ENCODE measurements around the gene PDGFA. TPM values are rescaled to one million over a fixed set of nuclear protein-coding genes. Genes with fewer than 3 reads are reported as not detected.

Gene PDGFA
- total RNA-seq, 1 experiment from 2014 or later: 23.6 TPM

DNA sequence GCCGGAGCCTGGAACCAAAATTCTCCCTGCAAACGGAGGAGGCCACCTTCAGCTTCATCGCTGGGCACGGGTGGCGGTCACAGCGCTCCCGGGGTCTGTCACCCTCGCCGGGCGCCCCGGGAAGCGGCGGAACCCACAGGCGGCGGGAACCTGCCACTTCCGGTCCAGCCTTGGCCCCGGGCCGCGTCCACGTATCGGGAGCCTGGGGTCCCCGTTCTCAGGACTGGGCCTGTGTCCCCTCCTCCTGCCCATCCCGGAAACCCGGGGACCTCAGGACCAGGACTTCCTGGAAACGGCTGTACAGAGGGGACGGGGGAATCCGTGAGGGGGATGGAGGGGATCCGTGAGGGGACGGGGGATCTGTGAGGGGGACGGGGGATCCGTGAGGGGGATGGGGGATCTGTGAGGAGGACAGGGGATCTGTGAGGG, 25.4 kb downstream of the PDGFA start:
- Histone ChIP-seq H4K20me1 (ENCODE audit: insufficient read depth) (no peaks in the 10 kb centered on the region), H3K79me2 (ENCODE audit: low read depth) (no peaks in the 10 kb centered on the region), H3F3A (ENCODE audit: insufficient read depth, low read depth) (no peaks in the 10 kb centered on the region; the same call in 1 of the 2 replicates), H3K27ac (no peak overlapping the region), H3K9me3 (ENCODE audit: insufficient read depth, low read depth) (no peaks in the 10 kb centered on the region), H2AFZ (no peak overlapping the region), H3K4me3 (no peak overlapping the region), H3K36me3 (ENCODE audit: low read depth) (no peaks in the 10 kb centered on the region), H3K4me1 (replicated peaks; ENCODE audit: insufficient read depth) (no peaks in the 10 kb centered on the region), H3K27me3 (ENCODE audit: insufficient read depth, low read depth) (peaks cover 22% of the 10 kb centered on the region), H3K9me2 (ENCODE audit: insufficient read depth) (0 out of 2 replicates have a peak, but pooled peaks cover 2% of the 10 kb centered on the region), H3K4me2 (no peak overlapping the region)
- ChIA-PET POLR2A (ENCODE audit: unreplicated experiment) (no interaction called here), CTCF (no interaction called here)
- TF ChIP-seq, protein P1, sequence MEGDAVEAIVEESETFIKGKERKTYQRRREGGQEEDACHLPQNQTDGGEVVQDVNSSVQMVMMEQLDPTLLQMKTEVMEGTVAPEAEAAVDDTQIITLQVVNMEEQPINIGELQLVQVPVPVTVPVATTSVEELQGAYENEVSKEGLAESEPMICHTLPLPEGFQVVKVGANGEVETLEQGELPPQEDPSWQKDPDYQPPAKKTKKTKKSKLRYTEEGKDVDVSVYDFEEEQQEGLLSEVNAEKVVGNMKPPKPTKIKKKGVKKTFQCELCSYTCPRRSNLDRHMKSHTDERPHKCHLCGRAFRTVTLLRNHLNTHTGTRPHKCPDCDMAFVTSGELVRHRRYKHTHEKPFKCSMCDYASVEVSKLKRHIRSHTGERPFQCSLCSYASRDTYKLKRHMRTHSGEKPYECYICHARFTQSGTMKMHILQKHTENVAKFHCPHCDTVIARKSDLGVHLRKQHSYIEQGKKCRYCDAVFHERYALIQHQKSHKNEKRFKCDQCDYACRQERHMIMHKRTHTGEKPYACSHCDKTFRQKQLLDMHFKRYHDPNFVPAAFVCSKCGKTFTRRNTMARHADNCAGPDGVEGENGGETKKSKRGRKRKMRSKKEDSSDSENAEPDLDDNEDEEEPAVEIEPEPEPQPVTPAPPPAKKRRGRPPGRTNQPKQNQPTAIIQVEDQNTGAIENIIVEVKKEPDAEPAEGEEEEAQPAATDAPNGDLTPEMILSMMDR (conservative IDR thresholded peaks at IDR 0.05): no peak
- TF ChIP-seq EZH2 (IDR thresholded peaks at IDR 0.05; ENCODE audit: low read depth): no peak
- no peak for DNase-seq
- intact Hi-C loops (cut with micrococcal nuclease; ENCODE audit: unreplicated experiment): no loop called here
- no TSS peak for BruUV-seq (replicated peaks)

DNA sequence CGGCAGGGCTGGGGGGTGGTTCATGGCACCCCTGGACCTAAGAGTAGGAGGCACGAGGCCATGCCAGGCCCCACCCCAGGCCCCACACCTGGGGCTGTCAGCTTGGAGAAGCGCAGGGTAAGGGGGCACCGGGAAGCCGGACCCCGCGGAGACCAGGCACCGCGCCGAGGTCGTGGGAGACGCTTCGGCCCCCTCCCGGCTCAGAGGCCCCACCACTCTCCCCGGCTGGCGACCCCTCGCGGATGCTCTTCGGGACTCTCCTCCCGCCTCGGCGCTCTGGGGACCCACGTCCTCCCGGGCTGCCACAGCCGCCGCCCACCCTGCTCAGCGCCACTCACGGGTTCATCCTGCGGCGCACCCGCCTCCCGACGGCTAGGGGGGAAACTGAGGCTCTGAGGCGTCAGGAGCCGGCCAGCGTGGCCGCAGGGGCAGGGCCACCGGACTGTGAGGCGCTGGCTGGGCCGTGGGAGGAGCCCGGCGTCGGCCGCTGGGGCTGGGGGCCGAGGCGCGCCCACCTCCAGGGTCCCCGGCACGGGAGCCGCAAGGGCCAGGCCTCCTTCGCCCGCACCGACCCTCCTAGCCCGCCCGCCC, 25.9 kb downstream of the PDGFA start:
- H3K4me2 ChIP-seq: no peak overlapping the region
- H3F3A ChIP-seq (ENCODE audit: insufficient read depth, low read depth): no peaks in the 10 kb centered on the region
- ChIA-PET POLR2A (ENCODE audit: unreplicated experiment) (no interaction called here), CTCF (no interaction called here)
- peaks cover 25% of the 10 kb centered on the region for H3K27me3 ChIP-seq (ENCODE audit: insufficient read depth, low read depth)
- H3K36me3 ChIP-seq (ENCODE audit: low read depth): no peaks in the 10 kb centered on the region
- H3K4me3 ChIP-seq: no peak overlapping the region
- TF ChIP-seq, protein P1 (conservative IDR thresholded peaks at IDR 0.05): no peak
- TF ChIP-seq EZH2 (IDR thresholded peaks at IDR 0.05; ENCODE audit: low read depth): no peak
- 0 out of 2 replicates have a peak, but pooled peaks cover 4% of the 10 kb centered on the region for H3K9me2 ChIP-seq (ENCODE audit: insufficient read depth)
- H3K4me1 ChIP-seq (replicated peaks; ENCODE audit: insufficient read depth): no peaks in the 10 kb centered on the region
- no peaks in the 10 kb centered on the region for H3K79me2 ChIP-seq (ENCODE audit: low read depth)
- no peaks in the 10 kb centered on the region for H3K9me3 ChIP-seq (ENCODE audit: insufficient read depth, low read depth)
- no peak for DNase-seq
- H3K27ac ChIP-seq: no peak overlapping the region
- BruUV-seq (replicated peaks): no TSS peak
- no peak overlapping the region for H2AFZ ChIP-seq
- H4K20me1 ChIP-seq (ENCODE audit: insufficient read depth): no peaks in the 10 kb centered on the region
- intact Hi-C loops (cut with micrococcal nuclease; ENCODE audit: unreplicated experiment): no loop called here

DNA sequence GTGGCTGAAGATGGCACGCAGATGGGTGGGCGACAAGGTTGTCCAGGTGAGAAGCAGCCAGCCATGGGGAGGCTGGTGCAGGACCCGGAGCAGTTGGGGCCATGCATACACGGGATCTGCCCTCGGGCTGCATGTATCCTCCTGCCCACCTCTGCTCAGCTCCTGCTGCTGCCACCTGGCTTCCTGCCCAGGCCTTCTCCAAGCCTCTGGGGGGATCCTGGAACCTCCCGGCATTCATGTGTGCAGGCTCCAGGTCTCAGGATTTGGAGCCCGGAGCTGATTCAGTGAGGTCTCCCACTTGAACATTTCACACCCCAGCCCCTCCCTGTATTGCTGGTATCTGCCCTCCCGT, 27.0 kb downstream of the PDGFA start:
- ChIA-PET CTCF (no interaction called here), POLR2A (ENCODE audit: unreplicated experiment) (no interaction called here)
- intact Hi-C loops (cut with micrococcal nuclease; ENCODE audit: unreplicated experiment): no loop called here

More for the DNA sequence above, 27.0 kb downstream of the PDGFA start:
- Histone ChIP-seq H3F3A (ENCODE audit: insufficient read depth, low read depth) (no peaks in the 10 kb centered on the region; the same call in 1 of the 2 replicates), H2AFZ (no peak overlapping the region), H3K79me2 (ENCODE audit: low read depth) (no peaks in the 10 kb centered on the region), H3K9me3 (ENCODE audit: insufficient read depth, low read depth) (no peaks in the 10 kb centered on the region), H3K27me3 (ENCODE audit: insufficient read depth, low read depth) (peaks cover 35% of the 10 kb centered on the region), H3K4me1 (replicated peaks; ENCODE audit: insufficient read depth) (no peaks in the 10 kb centered on the region), H3K9me2 (ENCODE audit: insufficient read depth) (0 out of 2 replicates have a peak, but pooled peaks cover 4% of the 10 kb centered on the region), H4K20me1 (ENCODE audit: insufficient read depth) (no peaks in the 10 kb centered on the region), H3K4me2 (no peak overlapping the region), H3K4me3 (no peak overlapping the region), H3K27ac (no peak overlapping the region), H3K36me3 (ENCODE audit: low read depth) (no peaks in the 10 kb centered on the region)
- DNase-seq: no peak
- no peak for TF ChIP-seq EZH2 (IDR thresholded peaks at IDR 0.05; ENCODE audit: low read depth)
- TF ChIP-seq, protein P1 (conservative IDR thresholded peaks at IDR 0.05): no peak
- no TSS peak for BruUV-seq (replicated peaks)
